ENCODE results near the gene DIS3.
"Not testable (repeated sequence)": the region's sequence is repeated elsewhere in the genome, so short reads cannot be mapped to it uniquely, and the experiment has no call there.

The DIS3 gene

DNA sequence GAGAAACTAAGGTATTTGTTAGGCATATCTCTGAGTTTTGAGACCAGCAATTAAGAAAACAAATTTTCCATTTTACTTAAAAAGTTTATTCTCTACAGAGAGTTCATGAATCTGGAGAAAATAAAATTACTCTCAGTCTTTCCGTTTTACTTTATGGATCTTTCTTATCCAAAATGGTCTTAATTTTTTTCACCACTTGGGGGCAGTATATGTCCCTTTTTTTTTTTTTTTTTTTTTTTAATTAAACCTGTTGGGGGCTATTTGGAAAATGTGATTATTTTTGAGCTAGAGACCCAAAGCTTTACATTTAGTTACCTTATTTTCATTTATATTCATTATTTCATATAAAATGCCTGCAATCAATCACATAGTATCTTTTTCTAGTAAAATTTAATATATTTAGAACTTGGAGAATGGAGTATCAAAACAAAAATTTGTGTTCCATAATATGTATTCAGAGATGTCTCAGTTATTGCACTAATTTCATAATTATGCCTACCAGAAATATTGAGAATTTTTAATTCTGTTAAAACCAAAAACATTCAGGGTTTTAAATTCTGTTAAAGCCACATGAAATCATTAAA lies 27.3 kb upstream of the DIS3 start:
- POLR2A ChIA-PET = no interaction called here
- TF ChIP-seq, protein P1, sequence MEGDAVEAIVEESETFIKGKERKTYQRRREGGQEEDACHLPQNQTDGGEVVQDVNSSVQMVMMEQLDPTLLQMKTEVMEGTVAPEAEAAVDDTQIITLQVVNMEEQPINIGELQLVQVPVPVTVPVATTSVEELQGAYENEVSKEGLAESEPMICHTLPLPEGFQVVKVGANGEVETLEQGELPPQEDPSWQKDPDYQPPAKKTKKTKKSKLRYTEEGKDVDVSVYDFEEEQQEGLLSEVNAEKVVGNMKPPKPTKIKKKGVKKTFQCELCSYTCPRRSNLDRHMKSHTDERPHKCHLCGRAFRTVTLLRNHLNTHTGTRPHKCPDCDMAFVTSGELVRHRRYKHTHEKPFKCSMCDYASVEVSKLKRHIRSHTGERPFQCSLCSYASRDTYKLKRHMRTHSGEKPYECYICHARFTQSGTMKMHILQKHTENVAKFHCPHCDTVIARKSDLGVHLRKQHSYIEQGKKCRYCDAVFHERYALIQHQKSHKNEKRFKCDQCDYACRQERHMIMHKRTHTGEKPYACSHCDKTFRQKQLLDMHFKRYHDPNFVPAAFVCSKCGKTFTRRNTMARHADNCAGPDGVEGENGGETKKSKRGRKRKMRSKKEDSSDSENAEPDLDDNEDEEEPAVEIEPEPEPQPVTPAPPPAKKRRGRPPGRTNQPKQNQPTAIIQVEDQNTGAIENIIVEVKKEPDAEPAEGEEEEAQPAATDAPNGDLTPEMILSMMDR (IDR thresholded peaks at IDR 0.05; ENCODE audit: insufficient read depth, low read length, missing control alignments) = no peak

DNA sequence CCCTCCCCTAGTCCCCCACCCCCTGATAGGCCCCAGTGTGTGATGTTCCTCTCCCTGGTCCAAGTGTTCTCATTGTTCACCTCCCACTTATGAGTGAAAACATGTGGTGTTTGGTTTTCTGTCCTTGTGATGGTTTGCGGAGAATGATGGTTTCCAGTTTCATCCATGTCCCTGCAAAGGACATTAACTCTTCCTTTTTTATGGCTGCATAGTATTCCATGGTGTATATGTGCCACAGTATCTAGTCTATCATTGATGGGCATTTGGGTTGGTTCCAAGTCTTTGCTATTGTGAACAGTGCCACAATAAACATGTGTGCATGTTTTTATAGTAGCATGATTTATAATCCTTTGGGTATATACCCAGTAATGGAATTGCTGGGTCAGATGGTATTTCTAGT lies 24.8 kb upstream of the DIS3 start:
- H3K4me3 ChIP-seq (ENCODE audit: low read depth, low read length); POLR2A ChIA-PET; CTCF ChIA-PET; DNase-seq (ENCODE audit: low read depth, low spot score): not testable (repeated sequence)

More for the DNA sequence above, 27.3 kb upstream of the DIS3 start:
- no peak for DNase-seq (ENCODE audit: low read depth, low spot score)
- H3K4me3 ChIP-seq (ENCODE audit: low read depth, low read length) = no peak overlapping the region
- CTCF ChIA-PET = interaction anchor here (0.7 to 2.4 kb wide), 8 partner anchors 10 to 898 kb away, joined by 3 to 18 read pairs (median 6); partner anchors contain the start of gene KLF5

DNA sequence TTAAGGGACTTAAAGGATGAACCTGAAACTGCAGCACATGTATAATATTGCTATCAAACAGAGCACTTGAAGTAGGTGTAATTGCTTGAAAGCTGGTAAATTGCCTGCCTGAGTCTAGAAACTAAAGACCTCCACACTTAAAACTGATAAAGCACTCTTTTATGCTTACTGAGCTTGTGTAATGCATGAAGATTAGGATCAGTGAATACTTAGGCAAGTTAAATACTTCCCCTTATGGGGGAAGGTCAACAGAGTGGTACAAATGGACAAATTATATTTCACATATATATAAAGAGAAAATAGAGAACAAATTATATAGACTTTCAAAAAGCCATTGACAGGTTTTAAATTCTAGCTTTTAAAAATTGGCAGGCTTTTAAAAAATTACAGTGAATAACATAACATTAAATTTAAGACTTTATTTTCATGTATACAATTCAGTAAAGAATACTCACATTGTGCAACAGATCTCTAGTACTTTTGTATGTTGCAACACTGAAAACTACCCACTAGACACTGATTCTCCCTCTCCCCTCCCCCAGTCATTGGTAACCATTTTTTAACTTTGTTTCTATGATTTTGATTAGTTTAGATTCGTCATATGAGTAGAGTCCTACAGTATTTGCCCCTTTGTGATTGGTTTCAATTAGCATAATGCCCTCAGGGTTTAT lies 24.1 kb upstream of the DIS3 start:
- H3K4me3 ChIP-seq (ENCODE audit: low read depth, low read length) = no peak overlapping the region
- ChIA-PET CTCF (interaction anchor here (0.7 to 1.4 kb wide), 4 partner anchors 8 to 905 kb away, joined by 3 to 4 read pairs (median 4); no protein-coding TSS in a partner anchor), POLR2A (no interaction called here)
- no peak for DNase-seq (ENCODE audit: low read depth, low spot score)
- TF ChIP-seq, protein P1 (IDR thresholded peaks at IDR 0.05; ENCODE audit: insufficient read depth, low read length, missing control alignments) = no peak

DNA sequence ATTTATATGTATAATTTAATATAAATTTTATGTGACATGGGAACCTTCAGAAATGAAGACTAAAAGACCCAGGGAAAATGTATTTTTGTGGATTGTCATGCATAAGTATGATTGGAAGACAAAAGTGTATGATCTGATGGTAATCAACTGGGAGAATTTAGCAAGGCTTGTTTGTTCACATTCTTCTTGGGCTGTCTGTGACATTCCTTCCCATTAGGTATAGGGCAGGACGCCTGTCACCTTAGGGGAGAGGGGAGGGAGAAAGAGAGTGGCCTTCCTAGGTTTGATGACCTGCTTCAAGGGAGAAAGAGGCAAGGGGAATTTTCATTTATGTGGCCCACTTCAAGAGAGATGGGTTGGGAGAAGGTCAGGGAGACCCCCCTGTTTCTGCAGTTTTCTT lies 22.6 kb upstream of the DIS3 start:
- ChIA-PET POLR2A (no interaction called here), CTCF (no interaction called here)
- TF ChIP-seq, protein P1 (IDR thresholded peaks at IDR 0.05; ENCODE audit: insufficient read depth, low read length, missing control alignments) = no peak
- DNase-seq (ENCODE audit: low read depth, low spot score) = no peak
- no peak overlapping the region for H3K4me3 ChIP-seq (ENCODE audit: low read depth, low read length)

DNA sequence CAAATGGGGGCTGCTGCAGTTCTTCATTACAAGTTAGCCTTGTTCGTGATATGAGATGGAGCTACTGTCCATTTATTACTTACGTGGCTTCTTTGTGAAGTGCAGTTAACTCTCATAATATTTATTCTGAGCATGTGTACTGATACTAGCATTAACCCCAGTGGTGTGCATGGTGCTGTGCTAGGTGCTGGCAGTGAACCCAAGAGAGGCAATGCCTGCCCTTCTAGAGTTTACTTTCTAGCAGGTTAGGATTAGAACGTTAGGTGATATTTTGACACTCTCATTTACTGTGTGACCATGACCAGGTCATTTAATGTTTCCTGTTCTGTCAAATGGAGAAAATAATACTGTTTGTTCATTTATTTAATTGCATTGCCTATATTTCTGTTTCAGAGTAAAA lies 17.1 kb upstream of the DIS3 start:
- POLR2A ChIA-PET = no interaction called here
- H3K4me3 ChIP-seq (ENCODE audit: low read depth, low read length) = no peak overlapping the region
- CTCF ChIA-PET = no interaction called here
- no peak for DNase-seq (ENCODE audit: low read depth, low spot score)
- TF ChIP-seq, protein P1 (IDR thresholded peaks at IDR 0.05; ENCODE audit: insufficient read depth, low read length, missing control alignments) = no peak

DNA sequence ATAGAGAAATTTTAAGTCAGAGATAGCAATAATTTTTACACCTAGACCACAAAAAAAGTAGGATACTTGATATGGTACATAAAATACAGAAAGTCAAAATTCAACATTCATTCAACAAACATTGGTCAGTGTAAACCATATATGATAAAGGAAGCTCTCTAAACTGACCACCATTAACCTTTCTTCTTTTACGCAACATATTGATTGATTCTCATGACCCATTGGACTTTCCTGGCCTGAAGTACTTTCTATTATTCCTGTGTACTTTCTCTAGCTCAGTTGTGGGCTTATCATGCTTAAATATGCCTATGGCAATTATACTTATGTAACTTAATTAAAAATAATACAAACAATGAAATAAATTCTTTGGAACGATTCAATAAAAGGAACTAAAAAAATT lies 10.9 kb upstream of the DIS3 start:
- ChIA-PET CTCF (no interaction called here), POLR2A (no interaction called here)
- no peak for DNase-seq (ENCODE audit: low read depth, low spot score)
- no peak overlapping the region for H3K4me3 ChIP-seq (ENCODE audit: low read depth, low read length)
- TF ChIP-seq, protein P1 (IDR thresholded peaks at IDR 0.05; ENCODE audit: insufficient read depth, low read length, missing control alignments) = no peak

DNA sequence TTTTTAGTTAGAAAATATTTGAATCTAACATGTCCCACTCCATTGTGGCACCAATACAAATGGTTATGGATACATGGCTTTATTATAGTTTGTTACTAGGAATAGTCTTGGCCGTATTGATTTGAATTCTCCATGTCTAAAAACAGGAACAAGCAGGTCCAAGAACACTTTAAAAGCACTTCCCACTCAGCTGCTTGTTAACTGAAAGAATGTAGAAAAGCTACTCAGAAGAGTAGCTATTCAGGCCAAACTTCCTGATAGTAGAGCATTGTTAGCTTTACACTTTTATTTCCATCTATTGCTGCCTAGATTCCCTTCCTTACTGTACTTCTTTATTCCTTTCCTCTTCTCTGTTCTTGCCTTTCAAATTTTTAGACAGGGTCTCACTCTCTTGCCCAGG lies 7.1 kb upstream of the DIS3 start:
- CTCF ChIA-PET = no interaction called here
- POLR2A ChIA-PET = no interaction called here
- TF ChIP-seq, protein P1 (IDR thresholded peaks at IDR 0.05; ENCODE audit: insufficient read depth, low read length, missing control alignments) = no peak
- no peak overlapping the region for H3K4me3 ChIP-seq (ENCODE audit: low read depth, low read length)
- no peak for DNase-seq (ENCODE audit: low read depth, low spot score)

DNA sequence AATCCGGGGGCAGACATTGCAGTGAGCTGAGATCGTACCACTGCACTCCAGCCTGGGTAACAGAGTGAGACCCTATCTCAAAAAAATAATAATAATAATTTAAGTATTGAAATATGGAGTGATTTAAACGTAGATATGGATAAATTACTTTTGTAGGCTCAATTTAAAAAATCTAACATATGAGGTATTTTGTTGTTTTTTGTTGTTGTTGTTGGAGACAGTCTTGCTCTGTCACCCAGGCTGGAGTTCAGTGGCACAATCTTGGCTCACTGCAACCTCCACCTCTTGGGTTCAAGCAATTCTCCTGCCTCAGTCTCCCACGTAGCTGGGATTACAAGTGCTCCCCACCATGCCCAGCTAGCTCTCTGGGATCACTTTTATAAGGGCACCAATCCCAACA lies 3.0 kb upstream of the DIS3 start:
- POLR2A ChIA-PET; DNase-seq (ENCODE audit: low read depth, low spot score); H3K4me3 ChIP-seq (ENCODE audit: low read depth, low read length); CTCF ChIA-PET: not testable (repeated sequence)

All from AG04449 (cell line).